Stimulated activated CD4-positive, alpha-beta T cell treated with anti-CD3 and anti-CD28 coated beads, Interleukin-1b, Interleukin-23, amount 100 ng/mL, for 48 hours (primary cell): Measurements from ENCODE around the gene TUBGCP2.
"Not testable (repeated sequence)": the region's sequence is repeated elsewhere in the genome, so short reads cannot be mapped to it uniquely, and the experiment has no call there.

Source experiments
- DNase-seq: peaks from one replicate; pipeline ENCODE4 v3.0.0-alpha.2; 2020

The TUBGCP2 gene

DNA sequence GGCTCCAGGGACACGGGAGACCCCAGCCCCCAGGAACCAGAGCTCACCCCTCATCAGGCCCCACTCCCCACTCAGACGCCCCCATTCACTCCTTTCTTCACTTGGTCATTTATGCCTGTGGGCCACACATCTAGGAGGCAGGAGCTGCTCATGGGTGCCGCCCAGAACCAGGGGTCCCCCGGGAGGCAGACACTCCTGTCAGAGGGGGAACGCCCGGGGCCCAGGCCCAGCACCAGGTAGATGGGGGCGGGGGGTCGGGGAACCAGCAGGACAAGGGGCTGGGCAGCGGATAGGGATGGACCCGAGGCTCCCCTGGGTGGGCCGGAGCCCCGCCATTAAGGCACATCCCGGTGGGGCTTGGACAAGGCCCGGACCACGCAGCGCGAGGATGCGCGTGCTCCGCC, 16.2 kb upstream of the TUBGCP2 start:
- DNase-seq = no peak

DNA sequence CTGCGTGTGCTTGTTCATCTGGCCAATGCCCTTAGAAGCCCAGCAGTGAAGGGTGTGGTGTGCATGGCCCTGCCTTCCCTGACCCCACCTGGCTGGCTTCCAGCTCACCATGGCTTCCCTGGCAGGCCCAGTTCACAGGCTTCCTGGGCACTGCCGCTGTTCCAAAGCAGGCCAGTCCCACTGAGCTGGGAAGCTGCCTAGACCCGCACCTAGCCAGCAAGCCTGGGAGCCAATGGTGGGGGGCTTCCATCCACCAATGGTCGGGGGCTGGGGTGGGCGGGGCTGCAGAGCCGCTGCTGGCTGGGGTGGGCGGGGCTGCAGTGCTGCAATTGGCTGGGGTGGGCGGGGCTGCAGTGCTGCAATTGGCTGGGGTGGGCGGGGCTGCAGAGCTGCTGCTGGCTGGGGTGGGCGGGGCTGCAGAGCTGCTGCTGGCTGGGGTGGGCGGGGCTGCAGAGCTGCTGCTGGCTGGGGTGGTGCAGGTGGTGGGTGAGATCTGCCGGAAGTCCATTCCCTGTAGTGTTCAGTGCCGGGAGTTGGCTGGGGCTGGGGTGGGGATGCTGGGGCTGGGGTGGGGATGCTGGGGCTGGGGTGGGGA, 15.6 kb upstream of the TUBGCP2 start:
- peak; percentile 75 for DNase-seq

DNA sequence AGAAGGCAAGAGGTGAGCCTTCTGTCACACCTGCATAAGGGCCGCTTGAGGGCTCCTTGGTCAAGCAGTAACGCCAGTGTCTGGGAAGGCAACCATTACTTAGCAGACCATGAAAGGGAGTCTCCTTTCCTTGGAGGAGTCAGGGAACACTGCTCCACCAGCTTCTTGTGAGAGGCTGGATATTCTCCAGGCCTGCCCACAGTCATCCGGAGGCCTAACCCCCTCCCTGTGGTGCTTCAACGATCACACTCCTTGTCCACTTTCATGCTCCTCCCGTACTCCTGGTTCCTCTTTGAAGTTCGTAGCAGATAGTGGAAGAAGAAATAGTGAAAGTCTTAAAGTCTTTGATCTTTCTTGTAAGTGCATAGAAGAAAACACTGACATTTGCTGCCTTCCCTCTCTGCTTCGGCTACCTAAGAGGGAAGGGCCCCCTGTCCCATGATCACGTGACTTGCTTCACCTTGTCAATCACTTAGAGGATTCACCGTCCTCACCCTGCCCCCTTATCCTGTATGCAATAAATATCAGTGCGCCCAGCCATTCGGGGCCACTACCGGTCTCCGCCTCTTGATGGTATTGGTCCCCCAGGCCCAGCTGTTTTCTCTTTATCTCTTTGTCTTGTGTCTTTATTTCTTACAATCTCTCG, 13.5 kb upstream of the TUBGCP2 start:
- DNase-seq = not testable (repeated sequence)

DNA sequence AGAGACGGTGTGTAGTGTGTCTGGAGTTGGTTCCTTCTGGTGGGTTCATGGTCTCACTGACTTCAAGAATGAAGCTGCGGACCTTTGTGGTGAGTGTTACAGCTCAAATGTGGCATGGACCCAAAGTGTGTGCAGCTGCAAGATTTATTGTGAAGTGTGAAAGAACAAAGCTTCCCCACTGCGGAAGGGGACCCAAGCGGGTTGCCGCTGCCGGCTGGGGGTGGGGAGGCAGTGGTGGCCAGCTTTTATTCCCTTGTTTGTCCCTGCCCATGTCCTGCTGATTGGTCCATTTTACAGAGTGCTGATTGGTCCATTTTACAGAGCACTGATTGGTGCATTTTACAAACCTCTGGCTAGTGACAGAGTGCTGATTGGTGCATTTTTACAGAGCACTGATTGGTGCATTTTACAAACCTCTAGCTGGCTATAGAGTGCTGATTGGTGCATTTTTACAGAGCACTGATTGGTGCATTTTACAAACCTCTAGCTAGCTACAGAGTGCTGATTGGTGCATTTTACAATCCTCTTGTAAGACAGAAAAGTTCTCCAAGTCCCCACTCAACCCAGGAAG, 12.3 kb upstream of the TUBGCP2 start:
- not testable (repeated sequence) for DNase-seq

DNA sequence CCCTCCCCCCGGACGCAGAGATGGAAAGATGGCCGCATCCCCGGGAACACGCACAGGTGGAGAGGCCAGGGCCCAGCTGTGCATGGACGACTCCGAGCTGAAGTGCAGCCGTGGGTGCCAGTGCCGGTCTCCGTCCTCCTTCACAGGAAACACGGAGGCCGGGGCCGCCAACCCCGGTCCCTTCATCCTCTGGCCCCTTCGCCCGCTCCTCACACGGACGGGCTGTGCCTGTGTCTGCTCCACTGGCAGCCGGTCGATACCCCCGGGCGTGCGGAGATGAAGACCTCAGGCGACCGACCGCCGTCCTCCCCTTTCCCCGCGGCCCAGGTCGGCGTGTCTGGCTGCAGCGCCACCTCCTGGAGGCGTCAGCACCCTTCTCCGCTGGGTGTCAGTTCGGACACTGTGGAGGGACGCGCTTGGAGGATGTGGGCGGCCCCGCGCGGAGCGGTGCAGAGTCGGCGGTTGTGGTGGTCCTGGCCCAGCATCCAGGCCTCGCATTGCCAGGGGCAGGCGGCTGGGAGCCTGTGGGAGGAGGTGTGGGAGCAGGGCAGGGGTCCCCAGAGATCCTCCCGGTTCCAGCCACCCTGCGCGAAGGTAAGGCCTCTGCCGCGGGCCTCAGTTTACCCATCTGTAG, 9.9 kb upstream of the TUBGCP2 start:
- DNase-seq = peak; percentile 68

DNA sequence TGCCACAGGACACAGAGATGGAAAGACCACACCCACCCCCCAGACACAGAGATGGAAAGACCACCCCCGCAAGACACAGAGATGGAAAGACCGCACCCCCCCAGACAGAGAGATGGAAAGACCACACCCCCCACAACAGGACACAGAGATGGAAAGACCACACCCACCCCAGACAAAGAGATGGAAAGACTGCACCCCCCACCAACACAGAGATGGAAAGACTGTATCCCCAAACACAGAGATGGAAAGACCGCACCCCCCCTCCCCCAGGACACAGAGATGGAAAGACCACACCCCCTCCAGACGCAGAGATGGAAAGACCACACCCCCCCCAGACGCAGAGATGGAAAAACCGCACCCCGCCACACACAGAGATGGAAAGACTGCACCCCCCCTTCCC, 8.1 kb upstream of the TUBGCP2 start:
- DNase-seq = no peak

DNA sequence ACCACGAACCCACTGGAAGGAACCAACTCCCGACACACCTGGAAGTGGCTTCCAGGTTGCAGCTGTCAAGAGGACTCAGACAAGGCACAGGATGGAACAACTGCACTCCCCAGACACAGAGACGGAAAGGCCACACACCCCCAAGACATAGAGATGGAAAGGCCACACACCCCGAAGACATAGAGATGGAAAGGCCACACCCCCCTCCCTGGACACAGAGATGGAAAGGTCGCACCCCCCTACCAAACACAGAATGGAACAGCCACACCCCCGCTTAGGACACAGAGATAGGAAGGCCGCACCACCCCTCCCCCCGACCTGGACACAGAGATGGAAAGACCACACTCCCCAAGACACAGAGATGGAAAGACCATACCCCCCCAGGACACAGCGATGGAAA, 7.6 kb upstream of the TUBGCP2 start:
- DNase-seq = no peak

DNA sequence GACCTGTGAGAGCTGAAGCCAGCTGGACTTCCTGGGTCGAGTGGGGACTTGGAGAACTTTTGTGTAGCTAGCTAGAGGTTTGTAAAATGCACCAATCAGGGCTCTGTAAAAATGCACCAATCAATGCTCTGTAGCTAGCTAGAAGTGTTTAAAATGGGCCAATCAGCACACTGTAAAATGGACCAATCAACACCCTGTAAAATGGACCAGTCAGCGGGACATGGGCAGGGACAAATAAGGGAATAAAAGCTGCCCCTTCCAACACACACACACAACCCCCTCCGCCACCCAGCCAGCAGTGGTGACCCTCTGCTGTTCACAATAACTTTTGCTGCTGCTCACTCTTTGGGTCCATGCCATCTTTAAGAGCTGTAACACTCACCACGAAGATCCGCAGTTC, 7.2 kb upstream of the TUBGCP2 start:
- no peak for DNase-seq

DNA sequence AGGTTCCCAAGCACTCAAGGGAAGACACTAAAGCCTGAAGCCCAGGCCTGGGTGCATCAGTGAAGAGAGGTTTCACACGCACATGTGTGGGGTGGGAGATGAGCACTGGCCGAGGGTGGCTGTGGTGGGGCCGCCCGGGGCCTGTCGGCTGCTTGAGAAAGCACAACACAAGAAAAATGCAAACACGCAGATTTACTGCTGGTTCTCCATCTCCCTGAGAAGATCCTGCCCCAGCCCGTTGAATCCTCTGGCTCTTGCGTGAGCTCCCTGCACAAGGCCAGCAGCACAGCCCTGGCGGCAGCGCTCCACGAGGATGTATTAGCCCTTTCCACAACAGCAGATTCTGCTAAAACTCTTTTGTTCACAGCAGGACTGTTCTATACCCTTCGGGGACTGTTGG, 6.2 kb upstream of the TUBGCP2 start:
- no peak for DNase-seq

DNA sequence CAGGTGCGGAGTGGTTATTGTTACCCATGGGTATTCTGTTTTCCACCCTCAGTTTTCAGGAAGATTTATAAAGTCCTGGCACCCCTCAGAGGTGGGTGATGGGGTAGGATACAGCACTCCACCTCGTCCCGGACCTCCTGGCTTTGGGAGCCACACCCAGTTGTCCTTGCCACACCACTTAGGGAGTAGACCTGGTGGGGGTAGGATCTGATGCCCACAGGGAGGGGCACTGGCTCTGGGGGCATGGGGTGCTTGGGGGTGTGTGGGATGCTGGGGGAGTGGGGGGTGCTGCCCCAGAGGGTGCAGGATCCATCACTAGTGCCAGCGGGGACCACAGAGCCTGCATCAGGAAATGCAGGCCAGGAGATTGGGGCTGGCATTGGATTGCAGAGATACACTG, 4.5 kb upstream of the TUBGCP2 start:
- no peak for DNase-seq

DNA sequence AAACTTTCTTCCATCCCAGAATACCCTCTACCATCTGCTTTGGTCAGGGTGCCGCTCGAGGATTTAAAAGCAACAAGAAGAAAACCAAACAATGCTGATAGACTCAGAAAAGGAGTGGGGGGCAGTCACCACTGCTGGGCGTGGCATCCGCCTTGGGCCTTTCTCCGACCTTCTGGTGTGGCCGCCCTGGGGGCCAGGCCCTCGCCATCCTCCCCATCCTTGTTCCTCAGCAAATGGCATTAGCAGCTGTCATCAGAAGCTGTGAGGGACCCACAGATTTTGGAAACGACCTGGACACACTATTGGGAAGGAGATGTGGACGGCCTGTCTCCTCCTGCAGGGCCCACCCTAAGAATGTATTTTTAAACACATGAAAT, 4.1 kb upstream of the TUBGCP2 start:
- no peak for DNase-seq

DNA sequence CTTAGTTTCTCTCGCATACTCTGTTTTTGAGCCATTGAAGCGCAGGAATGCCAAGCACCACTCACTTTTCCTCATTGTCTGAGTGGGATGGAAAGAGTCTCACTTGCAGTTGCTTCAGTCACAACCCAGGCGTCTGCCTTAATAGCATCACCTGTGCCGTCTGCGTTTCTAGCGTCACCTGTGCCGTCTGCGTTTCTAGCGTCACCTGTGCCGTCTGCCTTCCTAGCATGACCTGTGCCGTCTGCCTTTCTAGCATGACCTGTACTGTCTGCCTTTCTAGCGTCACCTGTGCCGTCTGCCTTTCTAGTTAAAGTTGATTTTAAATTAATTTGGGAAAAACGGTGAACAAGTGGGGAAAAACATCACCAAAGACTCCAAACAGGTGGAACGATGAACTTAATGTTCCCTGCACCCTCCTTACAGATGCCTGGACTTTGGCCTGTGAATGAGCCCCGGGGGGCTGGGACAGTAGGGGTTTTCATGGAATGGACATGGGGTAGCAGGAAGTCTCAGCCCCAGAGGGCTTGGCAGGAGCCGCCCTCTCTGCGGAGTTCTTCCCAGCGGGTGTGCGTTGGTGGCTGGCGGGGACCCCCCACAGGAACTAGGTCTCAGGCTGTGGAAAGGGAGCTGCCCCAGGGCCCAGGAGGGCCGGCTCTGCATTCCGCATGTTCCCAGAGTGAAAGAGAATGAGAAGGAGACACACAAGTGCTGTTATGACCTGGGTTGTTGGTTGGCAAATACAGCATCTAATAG, 3.5 kb upstream of the TUBGCP2 start:
- DNase-seq = no peak

DNA sequence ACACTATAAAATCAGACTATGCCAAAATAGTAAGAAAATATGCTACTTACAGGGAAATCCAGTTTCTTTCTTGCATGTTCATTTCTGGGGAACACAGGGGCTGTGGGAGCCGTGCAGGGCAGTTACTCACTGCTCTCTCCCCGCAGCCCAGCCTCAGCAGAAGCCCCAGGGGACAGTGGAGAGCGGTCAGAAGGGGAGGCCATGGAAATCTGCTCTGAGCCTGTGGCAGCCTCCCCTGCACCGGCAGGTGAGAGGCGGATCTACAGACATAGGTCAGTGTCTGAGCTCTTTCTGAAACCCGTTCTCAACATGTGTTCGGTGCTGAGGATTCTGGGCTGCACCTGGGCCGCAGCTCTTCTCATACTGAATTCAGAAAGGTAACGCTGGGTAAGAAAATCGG, 2.9 kb upstream of the TUBGCP2 start:
- DNase-seq = no peak

DNA sequence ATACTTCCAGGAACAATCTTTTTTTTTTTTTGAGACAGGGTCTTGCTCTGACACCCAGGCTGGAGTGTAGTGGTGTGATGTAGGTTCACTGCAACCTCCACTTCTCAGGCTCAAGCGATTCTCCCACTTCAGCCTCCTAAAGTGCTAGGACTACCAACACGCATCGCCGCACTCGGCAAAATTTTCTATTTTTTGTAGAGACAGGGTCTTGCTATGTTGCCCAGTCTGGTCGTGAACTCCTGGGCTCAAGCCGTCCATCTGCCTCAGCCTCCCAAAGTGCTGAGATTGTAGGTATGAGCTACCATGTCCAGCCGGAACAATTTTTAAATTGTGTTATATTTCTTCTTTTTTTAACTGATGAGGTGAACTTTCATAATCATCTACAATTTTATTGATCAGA, 2.1 kb upstream of the TUBGCP2 start:
- no peak for DNase-seq

DNA sequence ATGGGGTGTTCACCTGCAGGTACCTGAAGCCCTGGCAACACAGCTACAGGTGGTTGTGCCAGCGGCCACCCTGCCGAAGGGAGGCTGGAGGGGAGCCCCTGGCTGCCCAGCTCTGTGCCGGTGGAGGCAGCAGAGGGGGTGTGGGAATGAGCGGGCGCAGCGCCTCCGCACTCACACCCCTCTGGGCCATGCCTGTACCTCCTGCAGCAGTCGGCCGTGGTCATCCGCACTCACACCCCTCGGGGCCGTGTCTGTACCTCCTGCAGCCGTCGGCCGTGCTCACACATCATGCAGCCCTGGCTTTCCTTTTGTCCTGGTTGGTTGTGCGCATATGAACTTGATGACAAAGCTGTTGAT, 1.7 kb upstream of the TUBGCP2 start:
- DNase-seq = no peak

DNA sequence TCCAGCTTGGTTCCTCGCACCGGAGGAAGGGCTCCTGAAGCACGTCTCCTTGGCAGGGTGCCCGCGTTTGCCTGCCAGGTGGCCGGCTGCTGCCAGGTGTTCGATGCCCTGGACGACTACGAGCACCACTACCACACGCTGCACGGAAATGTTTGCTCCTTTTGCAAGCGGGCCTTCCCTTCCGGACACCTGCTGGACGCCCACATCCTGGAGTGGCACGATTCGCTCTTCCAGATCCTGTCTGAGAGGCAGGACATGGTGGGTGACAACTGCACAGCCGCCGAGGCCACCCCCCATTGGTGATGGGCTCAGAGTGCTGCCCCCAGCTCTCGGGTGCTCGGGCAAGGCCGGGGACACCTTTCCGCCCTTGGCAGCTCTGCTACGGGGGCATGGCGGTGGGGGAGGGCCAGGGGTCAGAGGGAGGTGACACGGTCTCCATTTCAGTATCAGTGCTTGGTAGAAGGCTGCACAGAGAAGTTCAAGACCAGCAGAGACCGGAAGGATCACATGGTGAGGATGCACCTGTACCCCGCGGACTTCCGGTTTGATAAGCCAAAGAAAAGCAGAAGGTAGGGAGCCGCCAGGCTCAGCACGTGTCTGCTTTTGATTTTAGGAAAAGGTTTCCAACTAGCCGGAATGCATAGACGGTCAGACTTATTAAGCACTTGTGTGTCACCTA, 1.2 kb upstream of the TUBGCP2 start:
- DNase-seq = no peak

DNA sequence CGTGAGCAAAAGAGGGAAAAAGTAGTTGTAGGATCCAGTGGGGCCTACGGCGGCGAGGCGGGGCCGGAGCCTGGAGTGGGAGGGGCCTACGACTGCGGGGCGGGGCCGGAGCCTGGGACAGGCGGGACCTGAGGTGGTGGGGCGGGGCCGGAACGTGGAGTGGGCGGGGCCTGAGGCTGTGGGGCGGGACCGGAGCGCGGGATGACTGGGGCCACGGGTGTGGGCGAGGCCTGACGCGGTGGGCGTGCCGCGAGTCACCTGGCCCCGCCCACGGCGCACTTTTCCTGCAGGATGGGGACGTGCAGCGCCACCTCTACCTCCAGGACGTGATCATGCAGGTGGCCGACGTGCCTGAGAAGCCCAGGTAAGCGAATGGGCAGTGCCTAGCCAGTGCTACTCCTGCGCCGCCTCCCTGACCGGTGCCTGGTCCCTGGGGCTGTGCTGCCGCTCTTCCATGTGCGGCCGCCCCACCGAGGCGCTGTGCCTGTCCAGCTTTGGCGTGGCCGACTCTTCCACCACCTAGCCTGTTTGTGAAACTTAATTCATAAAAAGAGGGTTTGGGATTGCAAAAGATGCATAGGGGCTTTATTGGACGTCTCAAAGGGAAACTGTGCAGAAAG, 538 bp upstream of the TUBGCP2 start:
- peak; percentile 91 for DNase-seq

DNA sequence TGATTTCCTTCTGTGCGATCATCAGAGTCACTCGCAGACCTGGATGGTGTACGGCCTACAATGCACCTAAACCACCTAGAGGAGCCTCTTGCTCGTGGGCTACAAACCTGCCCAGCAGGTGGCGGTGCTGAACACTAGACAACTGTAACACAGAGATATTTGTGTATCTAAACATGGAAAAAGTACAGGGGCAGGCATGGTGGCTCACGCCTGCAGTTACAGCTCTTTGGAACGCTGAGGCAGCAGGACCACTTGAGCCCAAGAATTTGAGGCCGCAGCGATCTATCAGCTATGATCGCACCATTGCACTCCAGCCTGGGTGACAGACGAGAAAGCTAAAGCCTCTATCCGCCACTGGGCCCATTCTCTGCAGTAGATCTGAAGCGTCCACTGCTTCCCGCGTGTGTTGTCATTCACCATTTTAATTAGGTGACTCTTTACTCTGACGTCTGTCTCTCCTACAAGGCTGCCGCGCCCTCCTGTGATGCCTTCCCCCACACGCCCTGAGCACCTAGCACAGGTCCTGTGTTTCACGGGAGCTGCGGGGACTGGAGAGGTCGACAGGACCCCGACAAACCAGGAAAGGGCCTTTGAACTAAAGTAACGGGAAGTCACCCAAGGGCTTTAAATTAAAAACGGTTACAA, 774 bp downstream of the TUBGCP2 start:
- peak; percentile 85 for DNase-seq

DNA sequence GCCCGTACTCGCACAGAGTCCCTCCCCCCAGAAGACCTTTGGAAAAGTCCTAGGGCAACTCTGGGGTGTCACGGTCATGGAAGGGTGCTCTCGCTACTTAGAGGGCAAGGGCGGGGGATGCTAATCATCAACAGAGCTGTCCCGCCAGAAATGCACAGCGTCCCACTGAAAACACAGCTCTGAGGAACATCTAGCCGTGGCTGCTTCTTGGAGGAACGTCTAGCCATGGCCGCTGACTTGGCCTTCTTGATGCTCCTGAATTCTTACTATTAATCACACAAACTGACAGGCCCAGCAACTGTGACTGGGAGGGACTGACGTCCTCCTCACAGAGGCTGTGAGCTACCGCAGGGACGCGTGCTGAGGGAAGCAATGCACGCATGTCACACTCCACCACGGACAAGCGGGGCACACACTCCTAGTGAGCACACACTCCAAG, 1.7 kb downstream of the TUBGCP2 start:
- DNase-seq = no peak

DNA sequence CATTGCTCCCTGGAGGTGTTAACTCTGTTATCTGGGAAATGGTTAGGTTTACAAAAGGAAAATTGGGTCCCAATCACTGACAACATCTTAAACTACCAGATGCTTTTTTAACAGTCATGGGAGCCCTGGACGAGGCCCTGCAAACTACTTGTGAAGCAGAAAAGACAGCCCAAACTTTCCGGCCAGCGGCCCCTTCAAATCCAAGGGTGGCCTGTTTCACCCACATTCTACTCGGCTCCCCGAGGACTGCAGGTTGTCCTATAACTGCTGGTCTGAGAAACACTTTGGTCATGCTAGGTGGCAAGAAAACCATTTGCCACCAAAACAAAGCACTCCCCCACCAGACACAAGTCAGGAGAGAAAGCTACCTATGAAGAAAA, 2.6 kb downstream of the TUBGCP2 start:
- DNase-seq = no peak

DNA sequence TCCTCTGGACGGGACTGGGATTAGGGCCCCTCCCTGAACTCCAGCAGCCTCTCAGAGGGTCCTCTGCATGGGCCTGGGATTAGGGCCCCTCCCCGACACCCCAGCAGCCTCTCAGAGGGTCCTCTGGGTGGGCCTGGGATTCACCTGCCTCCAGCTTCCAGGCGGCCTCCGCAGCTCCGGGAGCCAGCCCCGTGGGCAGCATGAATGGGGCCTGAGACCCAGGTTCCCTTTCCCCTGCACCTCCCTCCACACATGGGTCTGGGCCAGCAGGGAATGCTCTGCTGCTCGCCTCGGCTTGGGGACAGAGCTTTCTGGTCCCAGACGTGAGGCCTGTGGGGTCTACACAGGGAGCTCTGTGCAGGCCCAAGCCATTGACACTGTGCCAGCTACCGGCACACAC, 5.5 kb downstream of the TUBGCP2 start:
- DNase-seq = no peak

DNA sequence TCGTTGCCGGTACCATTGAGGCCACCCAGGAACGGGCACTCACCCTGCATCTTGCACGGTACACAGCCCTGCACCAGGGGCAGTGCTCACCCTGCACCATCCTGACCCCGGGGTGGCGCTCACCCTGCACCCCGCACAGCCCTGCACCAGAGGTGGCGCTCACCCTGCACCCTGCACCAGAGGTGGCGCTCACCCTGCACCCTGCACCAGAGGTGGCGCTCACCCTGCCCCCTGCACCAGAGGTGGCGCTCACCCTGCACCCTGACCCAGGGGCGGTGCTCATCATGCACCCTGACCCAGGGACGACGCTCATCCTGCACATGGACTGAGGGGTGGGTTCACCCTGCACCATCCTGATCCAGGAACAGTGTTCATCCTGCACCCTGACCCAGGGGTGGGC, 6.4 kb downstream of the TUBGCP2 start:
- no peak for DNase-seq
